Measurements from ENCODE around the gene SSBP1. TPM values are rescaled to one million over a fixed set of nuclear protein-coding genes. Genes with fewer than 3 reads are reported as not detected.
"Not testable (repeated sequence)": the region's sequence is repeated elsewhere in the genome, so short reads cannot be mapped to it uniquely, and the experiment has no call there.

SSBP1 gene
- total RNA-seq, 4 donors from 2014 or later, result 87.5 to 109 (median 90.8) TPM

- no peak for DNase-seq (ENCODE audit: low spot score in 2 of 2)
- TF ChIP-seq CTCF (IDR thresholded peaks at IDR 0.05) (no peak), POLR2A (IDR thresholded peaks at IDR 0.05) (no peak)
- no peak overlapping the region for H3K4me3 ChIP-seq (ENCODE audit: low read depth, poor library complexity, severe bottlenecking)
- intact Hi-C loops (cut with DNase I; ENCODE audit: low total_unique reads), result no loop called here
- 94 to 96% methylated on average over 13 of the region's 13 CpGs for WGBS, 2 donors
Observed at GRCh38 chr7:141752634-141753033, 14.5 kb downstream of the SSBP1 start.

DNA sequence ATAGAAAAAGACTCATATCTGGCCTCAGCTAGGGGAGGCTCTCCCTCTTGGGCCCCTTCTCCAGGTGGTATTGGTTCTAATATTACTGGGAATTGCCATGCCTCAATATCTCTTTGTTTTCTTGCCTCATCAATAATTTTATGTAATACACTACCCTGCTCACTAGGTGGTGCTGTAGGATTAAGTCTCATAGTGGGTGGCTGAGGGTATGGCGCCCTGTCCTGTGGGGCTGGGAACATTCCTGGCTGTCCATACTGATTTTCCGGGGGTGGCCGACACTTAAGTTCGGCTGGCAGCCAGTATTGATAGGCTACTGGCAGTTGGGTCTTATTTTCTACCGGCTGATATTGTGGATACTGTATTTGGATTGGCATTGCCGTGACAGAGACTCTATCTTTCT is 16.8 kb downstream of the SSBP1 start:
- WGBS, 2 donors, result 81 to 97% methylated on average over 6 of the region's 6 CpGs
- no peak for DNase-seq (ENCODE audit: low spot score in 2 of 2)
- intact Hi-C loops (cut with DNase I; ENCODE audit: low total_unique reads), result no loop called here
- H3K4me3 ChIP-seq (ENCODE audit: low read depth, poor library complexity, severe bottlenecking), result no peak overlapping the region
- TF ChIP-seq CTCF (IDR thresholded peaks at IDR 0.05) (no peak), POLR2A (IDR thresholded peaks at IDR 0.05) (no peak)

GRCh38 chr7:141763797-141764196 is 25.6 kb downstream of the SSBP1 start, which contains the start of gene TAS2R3:
Gene TAS2R3 (plus strand): TSS chr7:141764097. CDS start chr7:141764159, 62 bp downstream.
- no peak for TF ChIP-seq POLR2A (IDR thresholded peaks at IDR 0.05)
- no peak for TF ChIP-seq CTCF (IDR thresholded peaks at IDR 0.05)
- 96% methylated on average over 3 of the region's 3 CpGs for WGBS, 2 donors
- intact Hi-C loops (cut with DNase I; ENCODE audit: low total_unique reads), result no loop called here
- DNase-seq (ENCODE audit: low spot score in 2 of 2), result no peak
- no peak within 1 kb of the TSS for H3K4me3 ChIP-seq (ENCODE audit: low read depth, poor library complexity, severe bottlenecking)

DNA sequence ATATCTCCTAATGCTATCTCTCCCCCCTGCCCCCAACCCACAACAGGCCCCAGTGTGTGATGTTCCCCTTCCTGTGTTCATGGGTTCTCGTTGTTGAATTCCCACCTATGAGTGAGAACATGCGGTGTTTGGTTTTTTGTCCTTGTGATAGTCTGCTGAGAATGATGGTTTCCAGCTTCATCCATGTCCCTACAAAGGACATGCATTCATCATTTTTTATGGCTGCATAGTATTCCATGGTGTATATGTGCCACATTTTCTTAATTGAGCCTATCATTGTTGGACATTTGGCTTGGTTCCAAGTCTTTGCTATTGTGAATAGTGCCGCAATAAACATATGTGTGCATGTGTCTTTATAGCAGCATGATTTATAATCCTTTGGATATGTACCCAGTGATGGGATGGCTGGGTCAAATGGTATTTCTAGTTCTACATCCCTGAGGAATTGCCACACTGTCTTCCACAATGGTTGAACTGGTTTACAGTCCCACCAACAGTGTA is 32.0 kb downstream of the SSBP1 start:
- WGBS, 2 donors, result 94 to 99% methylated on average over 3 of the region's 3 CpGs
- H3K4me3 ChIP-seq (ENCODE audit: low read depth, poor library complexity, severe bottlenecking); DNase-seq (ENCODE audit: low spot score in 2 of 2); intact Hi-C loops (cut with DNase I; ENCODE audit: low total_unique reads): not testable (repeated sequence)

- intact Hi-C loops (cut with DNase I; ENCODE audit: low total_unique reads), result no loop called here
- H3K4me3 ChIP-seq (ENCODE audit: low read depth, poor library complexity, severe bottlenecking), result no peak within 1 kb of the TSS
- TF ChIP-seq POLR2A (IDR thresholded peaks at IDR 0.05) (no peak), CTCF (IDR thresholded peaks at IDR 0.05) (no peak)
- DNase-seq (ENCODE audit: low spot score in 2 of 2), result no peak
- 91 to 100% methylated on average over 1 of the region's 1 CpG for WGBS, 2 donors
Observed at GRCh38 chr7:141776374-141776773, 38.2 kb downstream of the SSBP1 start, which contains the start of gene TAS2R4. Gene TAS2R4 (plus strand): TSS chr7:141776674. CDS start chr7:141778489, 1,815 bp downstream.

- no peak overlapping the region for H3K4me3 ChIP-seq (ENCODE audit: low read depth, poor library complexity, severe bottlenecking)
- no peak for TF ChIP-seq POLR2A (IDR thresholded peaks at IDR 0.05)
- no peak for TF ChIP-seq CTCF (IDR thresholded peaks at IDR 0.05)
- intact Hi-C loops (cut with DNase I; ENCODE audit: low total_unique reads), result no loop called here
- 70% methylated on average over 13 of the region's 13 CpGs for WGBS, 2 donors
- no peak for DNase-seq (ENCODE audit: low spot score in 2 of 2)
Observed at GRCh38 chr7:141785706-141786552, 47.8 kb downstream of the SSBP1 start.
